ENCODE results near the gene NLGN4Y.

GRCh38 chrY:14748329-14748728 lies 224.0 kb downstream of the NLGN4Y start:
- no peak for TF ChIP-seq REST (IDR thresholded peaks at IDR 0.05; ENCODE audit: insufficient read depth in 1 of 2, low read depth in 2 of 2, low read length in 2 of 2)
- no peak for TF ChIP-seq POLR2AphosphoS5 (IDR thresholded peaks at IDR 0.05; ENCODE audit: low read depth, low read length)
- TF ChIP-seq SIN3A (IDR thresholded peaks at IDR 0.05; ENCODE audit: borderline replicate concordance, insufficient read depth, low read length), result no peak

All from PFSK-1 (cell line).